WTC11 (cell line): Measurements from ENCODE around the gene ADAMTS7. TPM values are rescaled to one million over a fixed set of nuclear protein-coding genes. Genes with fewer than 3 reads are reported as not detected.
A peak's percentile ranks its signal among the peaks of the same experiment; 100 is the strongest.

Experiments used
- ATAC-seq: fragments of 200-7000 bp; cut with Tn5 transposase; 2 replicates; pipeline ENCODE4 v1.10.0; 2021; ENCODE audit warnings: mild to moderate bottlenecking, moderate library complexity
- CTCF ChIA-PET: fragments of 300-600 bp; sonication (Branson Sonifier 250); formaldehyde crosslinking; loops from one replicate; lab custom pipeline; 2021; ENCODE audit warnings: antibody characterized with exemption; lab: Charles Lee
- POLR2A ChIA-PET: fragments of 350-600 bp; sonication (Branson Sonifier 250); formaldehyde crosslinking; loops from one replicate; lab custom pipeline; 2021; ENCODE audit warnings: antibody characterized with exemption; lab: Charles Lee
- DNase-seq: peaks from one replicate; pipeline ENCODE4 v3.0.0; 2021; ENCODE audit warnings: low spot score
- H3K27ac Mint-ChIP-seq: 2 replicates; pipeline ENCODE4 v1.8.0; 2021; ENCODE audit warnings: mixed read lengths
- H3K27me3 Mint-ChIP-seq: 2 replicates; pipeline ENCODE4 v1.8.0; 2021; ENCODE audit warnings: low read depth, mild to moderate bottlenecking, moderate library complexity, mixed read lengths
- H3K36me3 Mint-ChIP-seq: 2 replicates; pipeline ENCODE4 v1.8.0; 2021; ENCODE audit warnings: mixed read lengths
- H3K4me1 Mint-ChIP-seq: 2 replicates; pipeline ENCODE4 v1.8.0; 2022; ENCODE audit warnings: mixed read lengths
- H3K4me3 Mint-ChIP-seq: 2 replicates; pipeline ENCODE4 v1.8.0; 2021; ENCODE audit warnings: mild to moderate bottlenecking, moderate library complexity, mixed read lengths
- H3K9me3 Mint-ChIP-seq: 2 replicates; pipeline ENCODE4 v1.8.0; 2021; ENCODE audit warnings: mixed read lengths
- ATF1 ChIP-seq: sonication (generic); formaldehyde crosslinking; IDR thresholded peaks from 2 replicates; pipeline ENCODE4 v1.8.1; 2023; ENCODE audit warnings: mild to moderate bottlenecking, moderate library complexity, missing genetic modification reagents
- ATF2 ChIP-seq: sonication (generic); formaldehyde crosslinking; IDR thresholded peaks from 2 replicates; pipeline ENCODE4 v1.8.1; 2022; ENCODE audit warnings: low read depth, missing genetic modification reagents, borderline replicate concordance
- CDX4 ChIP-seq: fragments of 250-450 bp; sonication (Bioruptor Pico); IDR thresholded peaks from 2 replicates; pipeline ENCODE4 v1.9.0; 2021; ENCODE audit warnings: moderate library complexity, mild to moderate bottlenecking, inconsistent platforms, borderline replicate concordance
- ELF4 ChIP-seq: sonication (generic); formaldehyde crosslinking; IDR thresholded peaks from 2 replicates; pipeline ENCODE4 v1.8.1; 2022; ENCODE audit warnings: low read depth, mild to moderate bottlenecking, moderate library complexity, missing genetic modification reagents
- ETV6 ChIP-seq: sonication (generic); formaldehyde crosslinking; IDR thresholded peaks from 2 replicates; pipeline ENCODE4 v1.8.1; 2022; ENCODE audit warnings: mild to moderate bottlenecking, missing genetic modification reagents
- FOXK1 ChIP-seq: sonication (generic); formaldehyde crosslinking; IDR thresholded peaks from 2 replicates; pipeline ENCODE4 v1.8.0; 2022; ENCODE audit warnings: mild to moderate bottlenecking, moderate library complexity, missing genetic modification reagents
- FOXP1 ChIP-seq: sonication (generic); formaldehyde crosslinking; IDR thresholded peaks from 2 replicates; pipeline ENCODE4 v1.8.0; 2022; ENCODE audit warnings: missing genetic modification reagents, mild to moderate bottlenecking, moderate library complexity, borderline replicate concordance
- GRHL2 ChIP-seq: fragments of 250-450 bp; sonication (Bioruptor Pico); IDR thresholded peaks from 2 replicates; pipeline ENCODE4 v1.8.0; 2022; ENCODE audit warnings: mild to moderate bottlenecking, moderate library complexity; ENCODE audit not compliant: insufficient replicate concordance, severe bottlenecking
- IRF2 ChIP-seq: sonication (generic); formaldehyde crosslinking; IDR thresholded peaks from 2 replicates; pipeline ENCODE4 v1.8.0; 2022; ENCODE audit warnings: low read depth, missing genetic modification reagents, borderline replicate concordance
- JAZF1 ChIP-seq: fragments of 250-450 bp; sonication (Bioruptor Pico); IDR thresholded peaks from 2 replicates; pipeline ENCODE4 v1.9.0; 2021; ENCODE audit warnings: moderate library complexity, mild to moderate bottlenecking, inconsistent platforms
- KAT7 ChIP-seq: sonication (generic); formaldehyde crosslinking; IDR thresholded peaks from 2 replicates; pipeline ENCODE4 v1.8.1; 2023; ENCODE audit warnings: missing genetic modification reagents, mild to moderate bottlenecking, borderline replicate concordance
- NFATC4 ChIP-seq: fragments of 250-450 bp; sonication (Bioruptor Pico); IDR thresholded peaks from 2 replicates; pipeline ENCODE4 v1.9.0; 2021; ENCODE audit warnings: mild to moderate bottlenecking
- PREB ChIP-seq: sonication (generic); formaldehyde crosslinking; IDR thresholded peaks from 2 replicates; pipeline ENCODE4 v1.8.1; 2022; ENCODE audit warnings: mild to moderate bottlenecking, missing genetic modification reagents, moderate library complexity, borderline replicate concordance
- RELA ChIP-seq: sonication (generic); formaldehyde crosslinking; IDR thresholded peaks from 2 replicates; pipeline ENCODE4 v1.8.1; 2022; ENCODE audit warnings: missing genetic modification reagents, mild to moderate bottlenecking, borderline replicate concordance
- RORB ChIP-seq: fragments of 250-450 bp; sonication (Bioruptor Pico); IDR thresholded peaks from 2 replicates; pipeline ENCODE4 v1.9.0; 2021; ENCODE audit warnings: mild to moderate bottlenecking
- SMAD3 ChIP-seq: sonication (generic); formaldehyde crosslinking; IDR thresholded peaks from 2 replicates; pipeline ENCODE4 v1.8.0; 2022; ENCODE audit warnings: missing genetic modification reagents, mild to moderate bottlenecking, borderline replicate concordance
- TCF7 ChIP-seq: sonication (generic); formaldehyde crosslinking; IDR thresholded peaks from 2 replicates; pipeline ENCODE4 v1.8.0; 2022; ENCODE audit warnings: mild to moderate bottlenecking, low read depth, missing genetic modification reagents, moderate library complexity
- TEAD4 ChIP-seq: sonication (generic); formaldehyde crosslinking; IDR thresholded peaks from 2 replicates; pipeline ENCODE4 v1.8.0; 2022; ENCODE audit warnings: mild to moderate bottlenecking, missing genetic modification reagents
- ZNF121 ChIP-seq: sonication (generic); formaldehyde crosslinking; IDR thresholded peaks from 2 replicates; pipeline ENCODE4 v1.8.0; 2023; ENCODE audit warnings: missing genetic modification reagents
- ZNF263 ChIP-seq: sonication (generic); formaldehyde crosslinking; IDR thresholded peaks from 2 replicates; pipeline ENCODE4 v1.8.1; 2022; ENCODE audit warnings: low read depth, mild to moderate bottlenecking, moderate library complexity, missing genetic modification reagents
- ZNF396 ChIP-seq: fragments of 250-450 bp; sonication (Bioruptor Pico); IDR thresholded peaks from 2 replicates; pipeline ENCODE4 v1.8.0; 2021; ENCODE audit warnings: mild to moderate bottlenecking, moderate library complexity, borderline replicate concordance
- total RNA-seq: library from RNA; stranded (reverse); gene quantifications from 3 replicates; pipeline ENCODE4 v1.2.3, GENCODE V29; 2021
- TF ChIP-seq, protein P1 (sequence below): fragments of 250-450 bp; sonication (Bioruptor Pico); IDR thresholded peaks from 2 replicates; pipeline ENCODE4 v1.8.0; 2021; ENCODE audit warnings: mild to moderate bottlenecking
- TF ChIP-seq, protein P2 (sequence below): sonication (generic); formaldehyde crosslinking; IDR thresholded peaks from 2 replicates; pipeline ENCODE4 v1.8.0; 2022; ENCODE audit warnings: mild to moderate bottlenecking, missing genetic modification reagents
- TF ChIP-seq, protein P3 (sequence below): sonication (generic); formaldehyde crosslinking; IDR thresholded peaks from 2 replicates; pipeline ENCODE4 v1.8.1; 2022; ENCODE audit warnings: mild to moderate bottlenecking, moderate library complexity, missing genetic modification reagents

The ADAMTS7 gene
- total RNA-seq, 1 experiment from 2014 or later, result 70.3 TPM

- Mint-ChIP-seq H3K36me3 (0 out of 2 replicates have a peak, but pooled peaks cover 3% of the 10 kb centered on the region), H3K9me3 (no peaks in the 10 kb centered on the region), H3K4me3 (no peak overlapping the region), H3K27ac (no peak overlapping the region), H3K27me3 (no peaks in the 10 kb centered on the region), H3K4me1 (peaks cover 14% of the 10 kb centered on the region)
- peak; percentile 15; the same call in 1 of the 2 replicates for ATAC-seq
- DNase-seq, result peak; percentile 13
- POLR2A ChIA-PET, result no interaction called here
- CTCF ChIA-PET, result interaction anchor here (0.6 to 1.0 kb wide), 2 partner anchors 40 to 99 kb away, joined by 3 read pairs; no protein-coding TSS in a partner anchor
- TF ChIP-seq ZNF121, result peak; percentile 63
- TF ChIP-seq RELA (CRISPR knock-in tag), result no peak
These were observed 42.5 kb downstream of the ADAMTS7 start for GRCh38 chr15:78768531-78769408.

DNA sequence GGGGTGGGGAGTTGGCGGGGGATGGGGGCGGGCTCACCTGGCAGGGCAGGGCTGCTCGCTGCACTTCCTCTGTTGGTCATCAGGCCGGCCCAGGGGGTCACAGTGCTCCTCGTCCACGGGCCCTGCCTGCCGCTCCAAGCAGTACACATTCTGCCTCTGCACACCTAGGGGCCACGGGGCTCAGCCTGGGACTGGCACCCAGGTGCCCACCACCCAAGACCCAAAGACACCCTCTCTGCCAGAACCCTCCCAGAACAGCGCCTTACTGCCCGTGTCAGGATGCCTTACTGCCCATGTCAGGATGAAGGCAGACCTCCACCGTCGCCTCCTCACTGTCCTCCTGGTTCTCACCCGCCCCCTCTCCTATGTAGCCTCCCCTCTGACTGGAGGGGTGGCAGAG is 43.2 kb downstream of the ADAMTS7 start:
- peak; percentile 11 for ATAC-seq
- TF ChIP-seq ZNF396, result no peak
- no peak for TF ChIP-seq NFATC4
- TF ChIP-seq FOXP1, result no peak
- TF ChIP-seq TEAD4 (CRISPR knock-in tag), result no peak
- TF ChIP-seq CDX4 (CRISPR knock-in tag), result no peak
- TF ChIP-seq ATF1, result no peak
- Mint-ChIP-seq H3K4me3 (no peak overlapping the region), H3K27ac (no peak overlapping the region), H3K9me3 (no peaks in the 10 kb centered on the region), H3K27me3 (no peaks in the 10 kb centered on the region), H3K4me1 (peaks cover 18% of the 10 kb centered on the region), H3K36me3 (0 out of 2 replicates have a peak, but pooled peaks cover 3% of the 10 kb centered on the region)
- CTCF ChIA-PET, result interaction anchor here (0.6 to 1.2 kb wide), 6 partner anchors 10 to 648 kb away, joined by 3 to 6 read pairs (median 4); partner anchors contain the start of gene ADAMTS7
- POLR2A ChIA-PET, result no interaction called here
- DNase-seq, result peak; percentile 17

- H3K27me3 Mint-ChIP-seq, result no peaks in the 10 kb centered on the region
- TF ChIP-seq, protein P1, sequence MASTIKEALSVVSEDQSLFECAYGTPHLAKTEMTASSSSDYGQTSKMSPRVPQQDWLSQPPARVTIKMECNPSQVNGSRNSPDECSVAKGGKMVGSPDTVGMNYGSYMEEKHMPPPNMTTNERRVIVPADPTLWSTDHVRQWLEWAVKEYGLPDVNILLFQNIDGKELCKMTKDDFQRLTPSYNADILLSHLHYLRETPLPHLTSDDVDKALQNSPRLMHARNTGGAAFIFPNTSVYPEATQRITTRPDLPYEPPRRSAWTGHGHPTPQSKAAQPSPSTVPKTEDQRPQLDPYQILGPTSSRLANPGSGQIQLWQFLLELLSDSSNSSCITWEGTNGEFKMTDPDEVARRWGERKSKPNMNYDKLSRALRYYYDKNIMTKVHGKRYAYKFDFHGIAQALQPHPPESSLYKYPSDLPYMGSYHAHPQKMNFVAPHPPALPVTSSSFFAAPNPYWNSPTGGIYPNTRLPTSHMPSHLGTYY (CRISPR knock-in tag), result no peak
- TF ChIP-seq ATF2 (CRISPR knock-in tag) (no peak), JAZF1 (CRISPR knock-in tag) (no peak), SMAD3 (CRISPR knock-in tag) (no peak), FOXK1 (CRISPR knock-in tag) (no peak), TCF7 (no peak), ELF4 (CRISPR knock-in tag) (no peak), ETV6 (no peak), FOXP1 (no peak), ATF1 (no peak), RORB (CRISPR knock-in tag) (no peak), KAT7 (CRISPR knock-in tag) (no peak), GRHL2 (CRISPR knock-in tag) (no peak), PREB (CRISPR knock-in tag) (no peak), IRF2 (no peak), ZNF263 (CRISPR knock-in tag) (no peak)
- TF ChIP-seq, protein P2, sequence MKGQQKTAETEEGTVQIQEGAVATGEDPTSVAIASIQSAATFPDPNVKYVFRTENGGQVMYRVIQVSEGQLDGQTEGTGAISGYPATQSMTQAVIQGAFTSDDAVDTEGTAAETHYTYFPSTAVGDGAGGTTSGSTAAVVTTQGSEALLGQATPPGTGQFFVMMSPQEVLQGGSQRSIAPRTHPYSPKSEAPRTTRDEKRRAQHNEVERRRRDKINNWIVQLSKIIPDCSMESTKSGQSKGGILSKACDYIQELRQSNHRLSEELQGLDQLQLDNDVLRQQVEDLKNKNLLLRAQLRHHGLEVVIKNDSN (CRISPR knock-in tag), result no peak
- TF ChIP-seq, protein P3, sequence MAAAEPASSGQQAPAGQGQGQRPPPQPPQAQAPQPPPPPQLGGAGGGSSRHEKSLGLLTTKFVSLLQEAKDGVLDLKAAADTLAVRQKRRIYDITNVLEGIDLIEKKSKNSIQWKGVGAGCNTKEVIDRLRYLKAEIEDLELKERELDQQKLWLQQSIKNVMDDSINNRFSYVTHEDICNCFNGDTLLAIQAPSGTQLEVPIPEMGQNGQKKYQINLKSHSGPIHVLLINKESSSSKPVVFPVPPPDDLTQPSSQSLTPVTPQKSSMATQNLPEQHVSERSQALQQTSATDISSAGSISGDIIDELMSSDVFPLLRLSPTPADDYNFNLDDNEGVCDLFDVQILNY (CRISPR knock-in tag), result no peak
- DNase-seq, result peak; percentile 28
- H3K9me3 Mint-ChIP-seq, result no peaks in the 10 kb centered on the region
- H3K27ac Mint-ChIP-seq, result no peak overlapping the region
- ATAC-seq, result peak; percentile 14
- ChIA-PET CTCF (interaction anchor here (0.6 to 1.2 kb wide), 6 partner anchors 9 to 647 kb away, joined by 3 to 6 read pairs (median 4); partner anchors contain the start of gene ADAMTS7), POLR2A (no interaction called here)
- 0 out of 2 replicates have a peak, but pooled peaks cover 3% of the 10 kb centered on the region for H3K36me3 Mint-ChIP-seq
- H3K4me1 Mint-ChIP-seq, result peaks cover 18% of the 10 kb centered on the region
- no peak overlapping the region for H3K4me3 Mint-ChIP-seq
These were observed 43.8 kb downstream of the ADAMTS7 start for GRCh38 chr15:78767331-78767951.
